ENCODE results near the gene OCRL. TPM values are rescaled to one million over a fixed set of nuclear protein-coding genes. Genes with fewer than 3 reads are reported as not detected.

Gene OCRL
- total RNA-seq, 3 donors from 2014 or later, result 27.0 to 34.5 (median 30.7) TPM

DNA sequence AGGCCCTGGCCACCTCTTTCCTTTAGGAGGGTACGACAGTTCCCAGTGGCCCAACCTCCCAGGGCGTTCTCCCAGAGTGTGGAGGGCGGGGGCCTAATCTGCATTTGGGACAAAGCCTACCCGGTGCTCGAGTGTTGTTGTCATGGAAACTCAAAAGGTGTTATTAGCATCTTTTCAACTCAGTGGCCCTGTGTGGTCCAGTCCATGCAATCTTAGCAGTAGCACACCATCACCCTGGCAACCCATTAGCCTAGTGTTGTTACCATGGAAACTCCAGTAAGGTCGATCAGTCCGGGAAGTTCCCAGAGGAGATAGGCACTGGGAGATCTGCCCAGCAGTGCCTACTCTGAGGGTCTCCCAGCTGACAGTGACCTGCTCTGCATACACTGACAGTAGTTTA, 94.5 kb downstream of the OCRL start:
- no peaks in the 10 kb centered on the region for H3K4me1 ChIP-seq (ENCODE audit: low read depth)
- no peaks in the 10 kb centered on the region for H3K9me3 ChIP-seq
- intact Hi-C loops (cut with DNase I, micrococcal nuclease), result loop anchor here in 1 of 2 donors (10.0 kb wide), 1 partner anchor 90 kb away; no protein-coding TSS in a partner anchor
- H3K4me3 ChIP-seq, result no peak overlapping the region
- DNase-seq, result no peak
- ATAC-seq, result no peak
- TF ChIP-seq, protein P1, sequence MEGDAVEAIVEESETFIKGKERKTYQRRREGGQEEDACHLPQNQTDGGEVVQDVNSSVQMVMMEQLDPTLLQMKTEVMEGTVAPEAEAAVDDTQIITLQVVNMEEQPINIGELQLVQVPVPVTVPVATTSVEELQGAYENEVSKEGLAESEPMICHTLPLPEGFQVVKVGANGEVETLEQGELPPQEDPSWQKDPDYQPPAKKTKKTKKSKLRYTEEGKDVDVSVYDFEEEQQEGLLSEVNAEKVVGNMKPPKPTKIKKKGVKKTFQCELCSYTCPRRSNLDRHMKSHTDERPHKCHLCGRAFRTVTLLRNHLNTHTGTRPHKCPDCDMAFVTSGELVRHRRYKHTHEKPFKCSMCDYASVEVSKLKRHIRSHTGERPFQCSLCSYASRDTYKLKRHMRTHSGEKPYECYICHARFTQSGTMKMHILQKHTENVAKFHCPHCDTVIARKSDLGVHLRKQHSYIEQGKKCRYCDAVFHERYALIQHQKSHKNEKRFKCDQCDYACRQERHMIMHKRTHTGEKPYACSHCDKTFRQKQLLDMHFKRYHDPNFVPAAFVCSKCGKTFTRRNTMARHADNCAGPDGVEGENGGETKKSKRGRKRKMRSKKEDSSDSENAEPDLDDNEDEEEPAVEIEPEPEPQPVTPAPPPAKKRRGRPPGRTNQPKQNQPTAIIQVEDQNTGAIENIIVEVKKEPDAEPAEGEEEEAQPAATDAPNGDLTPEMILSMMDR (IDR thresholded peaks at IDR 0.05), result no peak
- no peaks in the 10 kb centered on the region for H3K36me3 ChIP-seq (ENCODE audit: low read depth)

DNA sequence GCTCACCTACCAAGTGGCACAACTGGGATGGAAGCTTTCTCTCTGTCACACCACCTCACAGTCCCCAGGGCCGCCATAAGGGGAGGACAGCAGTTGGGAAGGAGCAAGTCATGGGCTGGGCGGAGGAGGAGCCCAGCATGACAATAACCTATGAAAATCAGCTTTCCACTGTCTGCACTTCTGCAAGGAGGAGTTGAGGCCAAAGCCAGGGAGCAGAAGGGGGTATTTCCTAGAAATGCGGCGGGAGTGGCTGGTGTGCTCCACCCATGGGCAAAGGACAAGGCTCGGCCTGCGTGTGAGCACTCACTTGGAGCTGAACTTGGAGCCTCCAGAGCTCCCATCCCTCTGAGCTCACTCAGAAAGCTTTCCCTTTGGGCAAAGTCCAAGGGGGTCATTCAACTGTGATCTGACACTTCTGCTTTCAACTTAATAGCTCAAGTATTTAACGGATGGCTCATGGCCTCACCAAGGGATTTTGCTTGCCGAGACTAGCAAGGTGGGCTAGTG, 96.2 kb downstream of the OCRL start:
- Histone ChIP-seq H3K36me3 (ENCODE audit: low read depth) (no peaks in the 10 kb centered on the region), H3K4me3 (no peak overlapping the region), H3K4me1 (ENCODE audit: low read depth) (no peaks in the 10 kb centered on the region), H3K9me3 (no peaks in the 10 kb centered on the region)
- ATAC-seq, result peak; percentile 92
- TF ChIP-seq, protein P1 (IDR thresholded peaks at IDR 0.05), result no peak
- DNase-seq, result peak; percentile 68 to 75 (median 74)
- intact Hi-C loops (cut with DNase I, micrococcal nuclease), result loop anchor here in 1 of 2 donors (10.0 kb wide), 1 partner anchor 89 kb away; no protein-coding TSS in a partner anchor

DNA sequence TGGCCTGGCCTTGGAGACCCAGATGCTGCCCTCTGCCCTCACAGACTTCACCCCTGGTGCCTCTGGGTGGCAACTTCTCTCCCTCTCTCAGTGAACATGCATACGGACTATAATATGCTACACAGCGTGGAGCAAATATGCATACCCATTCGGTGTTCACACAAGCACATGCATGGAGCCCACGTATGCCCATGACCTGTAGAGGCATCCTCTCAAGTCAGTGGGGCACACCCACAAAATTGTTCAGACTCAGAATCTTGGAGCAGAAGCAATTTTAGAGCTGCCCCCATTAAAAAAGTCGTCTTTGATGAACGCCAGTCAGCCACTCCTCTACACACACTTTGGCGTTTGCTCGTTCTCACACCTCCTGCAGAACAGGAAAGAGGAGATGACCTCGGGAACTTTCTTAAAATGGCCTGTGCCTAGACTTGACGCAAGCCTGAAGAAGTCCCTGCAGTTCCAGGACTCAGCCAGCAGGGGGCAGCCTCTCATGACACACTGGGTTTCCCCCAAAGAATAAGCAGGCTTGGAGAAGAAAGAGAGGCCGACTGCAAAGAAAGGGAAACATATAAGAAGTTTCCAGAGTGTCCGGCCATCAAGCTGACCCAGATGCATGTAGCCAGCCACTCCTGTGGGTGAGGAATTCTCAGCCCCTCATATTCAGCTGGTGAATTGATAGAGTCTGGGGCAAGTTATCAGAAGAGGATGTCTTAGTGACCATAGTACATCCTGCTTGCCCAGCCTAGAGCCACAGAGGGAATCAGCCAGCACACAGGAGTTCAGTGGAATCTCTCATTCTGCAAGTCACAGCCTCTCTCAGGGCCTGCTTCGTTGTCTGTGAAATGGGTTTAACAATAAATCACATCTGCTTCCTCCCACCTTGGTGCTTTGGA, 97.4 kb downstream of the OCRL start:
- DNase-seq (peak; percentile 71 to 79 (median 78)), ATAC-seq (peak; percentile 80)
- Histone ChIP-seq H3K4me3 (no peak overlapping the region), H3K9me3 (no peaks in the 10 kb centered on the region), H3K4me1 (ENCODE audit: low read depth) (no peaks in the 10 kb centered on the region), H3K36me3 (ENCODE audit: low read depth) (no peaks in the 10 kb centered on the region)
- TF ChIP-seq, protein P1 (IDR thresholded peaks at IDR 0.05), result peak; percentile 74
- intact Hi-C loops (cut with DNase I, micrococcal nuclease), result loop anchor here in 1 of 2 donors (10.0 kb wide), 1 partner anchor 87 kb away; no protein-coding TSS in a partner anchor

DNA sequence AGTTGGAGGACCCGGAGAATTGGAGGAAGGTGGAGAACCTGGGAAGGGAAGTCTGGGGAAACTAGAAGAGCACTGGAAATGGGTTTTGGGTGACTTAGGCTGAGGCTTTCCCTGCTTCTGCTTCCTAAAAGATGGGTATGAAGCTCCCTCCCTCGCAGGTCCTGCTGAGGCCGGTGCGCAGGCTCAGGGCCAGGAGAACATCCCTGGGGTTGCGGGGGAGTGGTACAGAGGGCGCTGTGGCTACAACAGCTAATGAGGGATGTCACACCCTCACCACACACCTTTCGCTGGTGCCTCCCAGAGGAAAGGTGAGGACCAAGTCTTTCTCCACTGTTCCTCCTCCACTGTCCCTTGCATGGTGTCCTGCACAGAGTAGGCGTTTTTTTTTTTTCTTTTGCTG, 98.9 kb downstream of the OCRL start:
- DNase-seq (no peak), ATAC-seq (no peak)
- Histone ChIP-seq H3K36me3 (ENCODE audit: low read depth) (no peaks in the 10 kb centered on the region), H3K4me3 (no peak overlapping the region), H3K9me3 (no peaks in the 10 kb centered on the region), H3K4me1 (ENCODE audit: low read depth) (no peaks in the 10 kb centered on the region)
- TF ChIP-seq, protein P1 (IDR thresholded peaks at IDR 0.05), result no peak
- intact Hi-C loops (cut with DNase I, micrococcal nuclease), result loop anchor here in 1 of 2 donors (10.0 kb wide), 1 partner anchor 86 kb away; no protein-coding TSS in a partner anchor

DNA sequence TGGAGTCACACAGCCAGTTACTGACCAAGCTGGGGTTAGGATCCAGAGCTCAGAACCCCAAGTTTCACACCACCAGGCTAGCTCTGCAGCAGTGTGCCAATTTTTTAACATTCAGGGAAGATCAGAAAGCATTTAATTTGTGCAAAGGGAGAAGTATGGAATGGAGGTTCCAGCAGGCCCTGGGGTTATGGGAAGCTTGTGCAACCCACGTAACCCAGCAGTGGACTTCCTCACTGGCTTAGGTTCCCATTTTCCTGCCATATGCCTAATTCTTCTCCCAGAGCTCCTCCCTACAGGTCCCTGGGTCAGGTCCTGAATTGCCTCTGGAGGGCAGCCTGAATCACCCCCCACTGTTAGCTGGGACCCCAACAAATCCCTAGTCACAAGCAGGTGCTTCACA, 100.7 kb downstream of the OCRL start:
- TF ChIP-seq, protein P1 (IDR thresholded peaks at IDR 0.05), result no peak
- Histone ChIP-seq H3K9me3 (no peaks in the 10 kb centered on the region), H3K36me3 (ENCODE audit: low read depth) (no peaks in the 10 kb centered on the region), H3K4me1 (ENCODE audit: low read depth) (no peaks in the 10 kb centered on the region), H3K4me3 (no peak overlapping the region)
- DNase-seq (no peak), ATAC-seq (no peak)
- intact Hi-C loops (cut with DNase I, micrococcal nuclease), result no loop called here

Data from mucosa of descending colon (tissue), 3 donors.